ENCODE data around the gene BRD7.
A peak's percentile ranks its signal among the peaks of the same experiment; 100 is the strongest.

BRD7 gene

DNA sequence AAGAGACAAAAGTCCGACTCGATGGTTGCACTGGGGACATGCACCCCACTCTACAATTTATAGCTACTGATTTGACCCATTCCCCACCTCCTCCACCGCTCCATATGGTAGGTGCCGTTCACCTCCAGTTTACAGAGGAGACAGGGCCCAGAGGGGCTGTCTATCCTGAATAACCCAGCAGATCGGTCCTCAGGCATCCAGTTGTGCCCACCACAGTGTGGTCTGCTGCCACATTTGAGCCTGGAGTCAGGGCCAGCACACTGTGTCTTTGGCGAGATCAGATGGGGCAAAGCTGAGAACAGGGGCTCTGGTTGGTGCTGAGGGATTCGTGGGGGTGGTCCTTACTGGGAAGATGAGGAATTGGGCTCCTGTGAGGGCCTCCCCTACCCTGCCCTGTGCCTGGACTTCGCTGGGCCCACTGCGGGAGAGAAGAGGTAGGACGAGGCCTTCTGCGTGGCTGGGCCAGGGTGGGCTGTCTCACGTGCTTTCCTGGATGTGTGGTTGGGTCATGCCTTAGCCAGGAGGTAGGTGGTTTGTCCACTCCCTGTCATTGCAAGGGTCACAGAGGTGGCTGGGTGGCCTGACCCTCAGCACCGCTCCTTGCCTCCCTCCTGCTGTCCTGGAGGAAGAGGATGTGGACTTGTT, 99.6 kb downstream of the BRD7 start:
- DNase-seq: no peak
- H3K36me3 Mint-ChIP-seq (ENCODE audit: low read depth): no peaks in the 10 kb centered on the region
- peaks cover 41% of the 10 kb centered on the region for H3K4me1 Mint-ChIP-seq
- TF ChIP-seq, protein P1, sequence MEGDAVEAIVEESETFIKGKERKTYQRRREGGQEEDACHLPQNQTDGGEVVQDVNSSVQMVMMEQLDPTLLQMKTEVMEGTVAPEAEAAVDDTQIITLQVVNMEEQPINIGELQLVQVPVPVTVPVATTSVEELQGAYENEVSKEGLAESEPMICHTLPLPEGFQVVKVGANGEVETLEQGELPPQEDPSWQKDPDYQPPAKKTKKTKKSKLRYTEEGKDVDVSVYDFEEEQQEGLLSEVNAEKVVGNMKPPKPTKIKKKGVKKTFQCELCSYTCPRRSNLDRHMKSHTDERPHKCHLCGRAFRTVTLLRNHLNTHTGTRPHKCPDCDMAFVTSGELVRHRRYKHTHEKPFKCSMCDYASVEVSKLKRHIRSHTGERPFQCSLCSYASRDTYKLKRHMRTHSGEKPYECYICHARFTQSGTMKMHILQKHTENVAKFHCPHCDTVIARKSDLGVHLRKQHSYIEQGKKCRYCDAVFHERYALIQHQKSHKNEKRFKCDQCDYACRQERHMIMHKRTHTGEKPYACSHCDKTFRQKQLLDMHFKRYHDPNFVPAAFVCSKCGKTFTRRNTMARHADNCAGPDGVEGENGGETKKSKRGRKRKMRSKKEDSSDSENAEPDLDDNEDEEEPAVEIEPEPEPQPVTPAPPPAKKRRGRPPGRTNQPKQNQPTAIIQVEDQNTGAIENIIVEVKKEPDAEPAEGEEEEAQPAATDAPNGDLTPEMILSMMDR (IDR thresholded peaks at IDR 0.05): no peak
- peak overlapping the region; percentile 72 for H3K27ac Mint-ChIP-seq
- no peak overlapping the region for H3K4me3 Mint-ChIP-seq
- H3K27me3 Mint-ChIP-seq (ENCODE audit: low read depth, poor library complexity): no peaks in the 10 kb centered on the region
- no peaks in the 10 kb centered on the region for H3K9me3 Mint-ChIP-seq

DNA sequence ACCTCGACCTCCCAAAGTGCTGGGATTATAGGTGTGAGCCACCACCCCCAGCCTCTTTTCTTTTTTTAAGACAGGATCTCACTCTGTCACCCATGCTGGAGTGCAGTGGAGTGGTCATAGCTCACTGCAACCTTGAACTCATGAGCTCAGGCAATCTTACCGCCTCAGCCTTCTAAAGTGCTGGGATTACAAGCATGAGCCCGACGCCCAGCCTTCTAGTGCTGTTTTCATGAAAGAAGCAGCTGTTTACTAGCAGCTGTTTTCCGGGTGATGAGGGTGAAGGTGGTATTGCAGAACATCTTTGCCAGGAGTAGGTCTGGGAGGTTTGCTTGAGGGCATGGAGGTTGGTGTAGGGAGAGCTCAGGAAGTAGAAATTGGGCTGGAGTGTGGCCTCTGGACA, 100.4 kb downstream of the BRD7 start:
- no peak for DNase-seq

DNA sequence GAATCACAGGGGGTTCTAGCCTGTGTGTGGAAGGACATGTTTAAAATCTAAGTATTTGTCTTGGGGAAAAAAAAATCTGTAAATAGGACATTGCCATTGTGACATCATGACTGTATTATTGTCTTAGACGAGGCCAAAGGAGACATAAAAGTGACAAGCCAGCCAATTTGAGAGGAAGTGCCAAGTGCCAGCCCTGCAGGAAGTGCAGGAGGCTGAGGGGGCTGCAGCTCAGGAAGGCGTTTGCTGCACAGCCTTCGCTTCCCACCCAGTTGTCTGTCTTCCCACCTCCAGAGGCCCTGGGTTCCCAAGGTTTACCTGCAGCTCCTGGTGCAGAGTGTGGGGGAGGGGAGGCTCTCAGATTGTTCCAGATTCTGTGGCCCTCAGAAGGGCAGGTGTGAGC, 101.1 kb downstream of the BRD7 start:
- H3K27me3 Mint-ChIP-seq (ENCODE audit: low read depth, poor library complexity): no peaks in the 10 kb centered on the region
- no peak overlapping the region for H3K4me3 Mint-ChIP-seq
- peaks cover 47% of the 10 kb centered on the region for H3K4me1 Mint-ChIP-seq
- no peak for DNase-seq
- H3K27ac Mint-ChIP-seq: no peak overlapping the region
- no peaks in the 10 kb centered on the region for H3K36me3 Mint-ChIP-seq (ENCODE audit: low read depth)
- TF ChIP-seq, protein P1 (IDR thresholded peaks at IDR 0.05): no peak
- H3K9me3 Mint-ChIP-seq: no peaks in the 10 kb centered on the region

More for the DNA sequence above, 100.4 kb downstream of the BRD7 start:
- Mint-ChIP-seq H3K4me3 (peak overlapping the region; percentile 34), H3K4me1 (peaks cover 43% of the 10 kb centered on the region), H3K36me3 (ENCODE audit: low read depth) (no peaks in the 10 kb centered on the region), H3K27ac (no peak overlapping the region), H3K9me3 (no peaks in the 10 kb centered on the region), H3K27me3 (ENCODE audit: low read depth, poor library complexity) (no peaks in the 10 kb centered on the region)
- TF ChIP-seq, protein P1 (IDR thresholded peaks at IDR 0.05): no peak

DNA sequence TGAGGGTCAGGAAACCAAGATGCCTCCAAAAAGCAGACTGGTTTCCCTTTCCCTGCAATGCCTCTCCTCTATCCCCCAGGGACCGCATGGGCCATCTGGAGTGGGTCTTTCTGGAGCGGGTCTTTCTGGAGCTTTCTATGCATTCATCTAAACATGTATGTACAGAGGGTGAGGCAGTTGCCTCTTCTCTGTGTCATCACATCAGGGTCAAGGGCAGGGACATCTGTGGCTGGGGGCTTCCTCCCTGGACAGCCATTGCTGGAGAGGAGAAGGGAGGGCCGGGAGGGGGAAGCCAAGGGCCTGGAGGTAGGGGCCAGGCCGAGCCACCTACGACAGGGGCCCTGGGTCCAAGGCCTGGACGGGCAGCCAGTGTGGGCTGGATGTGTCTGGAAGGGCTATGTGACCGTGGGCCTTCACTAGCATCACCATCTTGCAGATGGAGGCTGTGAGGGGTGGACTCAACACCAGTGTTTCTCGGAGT, 101.6 kb downstream of the BRD7 start:
- Mint-ChIP-seq H3K36me3 (ENCODE audit: low read depth) (no peaks in the 10 kb centered on the region), H3K27ac (no peak overlapping the region), H3K9me3 (no peaks in the 10 kb centered on the region), H3K4me3 (peak overlapping the region; percentile 42), H3K4me1 (peaks cover 47% of the 10 kb centered on the region), H3K27me3 (ENCODE audit: low read depth, poor library complexity) (peaks cover 3% of the 10 kb centered on the region)
- TF ChIP-seq, protein P1 (IDR thresholded peaks at IDR 0.05): no peak
- no peak for DNase-seq

DNA sequence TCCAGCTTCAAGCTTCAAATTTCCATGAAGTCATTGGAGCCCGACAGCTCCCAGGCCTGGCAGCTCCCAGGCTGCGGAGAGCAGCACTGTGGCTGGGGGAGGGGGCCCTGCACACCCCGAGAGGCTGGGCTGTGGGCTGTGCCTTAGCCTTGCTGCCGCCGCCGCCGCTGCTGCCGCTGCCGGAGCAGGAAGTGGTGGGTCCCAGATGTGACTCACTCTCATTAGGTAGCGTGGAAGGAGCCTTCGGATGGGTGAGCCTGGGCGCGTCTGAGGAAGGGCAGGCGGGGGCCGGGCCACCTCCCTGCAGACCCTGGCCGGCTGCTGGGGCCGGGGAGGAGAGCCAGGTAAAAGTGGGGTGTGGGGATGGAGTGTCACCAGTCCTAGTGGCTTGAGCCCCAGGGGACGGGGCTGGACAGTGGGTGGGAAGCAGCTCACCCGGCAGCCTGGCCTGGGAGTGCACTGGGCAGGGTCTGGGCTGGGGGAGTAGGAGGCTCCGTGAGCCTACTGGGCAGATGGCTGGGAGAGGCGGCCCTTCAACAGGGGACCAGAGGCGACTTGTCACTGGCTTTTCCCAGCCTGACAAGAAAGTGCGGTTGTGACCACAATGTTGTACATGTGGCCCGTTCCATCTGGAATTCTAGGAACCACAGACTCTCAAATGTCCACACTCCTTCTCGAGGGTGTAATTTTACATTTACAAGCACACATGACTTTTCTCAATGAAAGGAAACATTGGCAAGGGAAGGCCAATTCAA, 102.3 kb downstream of the BRD7 start, which contains the start of gene ADCY7:
Gene ADCY7 (plus strand): TSS at position 215 of the 755 bp plus-strand sequence. CDS start 21,629 bp downstream, outside the sequence.
- H3K27me3 Mint-ChIP-seq (ENCODE audit: low read depth, poor library complexity): peaks cover 4% of the 10 kb centered on the region
- TF ChIP-seq, protein P1 (IDR thresholded peaks at IDR 0.05): no peak
- no peaks in the 10 kb centered on the region for H3K9me3 Mint-ChIP-seq
- peak within 1 kb of the TSS; percentile 42 for H3K4me3 Mint-ChIP-seq
- peak within 1 kb of the TSS; percentile 17 for H3K27ac Mint-ChIP-seq
- DNase-seq: peak; percentile 64
- H3K4me1 Mint-ChIP-seq: peaks cover 47% of the 10 kb centered on the region
- H3K36me3 Mint-ChIP-seq (ENCODE audit: low read depth): no peaks in the 10 kb centered on the region

Measured in nephron progenitor cell (in vitro differentiated cells).